Effector memory CD8-positive, alpha-beta T cell (primary cell): ENCODE measurements around the gene NTRK3.
"Not testable (repeated sequence)": the region's sequence is repeated elsewhere in the genome, so short reads cannot be mapped to it uniquely, and the experiment has no call there.

Experiments
- ATAC-seq: fragments of 150-1000 bp; cut with Tn5 transposase; replicated peaks from 2 replicates; pipeline ENCODE4 v1.10.0; 2021; ENCODE audit warnings: mild to moderate bottlenecking, moderate library complexity
- DNase-seq, 3 experiments: peaks; one replicate each; pipeline ENCODE4 v3.0.0; 2021
- H3K27ac Mint-ChIP-seq, 2 donors: one replicate each; pipeline ENCODE4 v1.8.0; 2022; ENCODE audit warnings: mild to moderate bottlenecking in 2 of 2, mixed read lengths in 2 of 2, moderate library complexity in 2 of 2
- H3K27me3 Mint-ChIP-seq, 2 donors: one replicate each; pipeline ENCODE4 v1.8.0; 2022; ENCODE audit warnings: mixed read lengths in 2 of 2
- H3K36me3 Mint-ChIP-seq: one replicate; pipeline ENCODE4 v1.8.0; 2022; ENCODE audit warnings: mild to moderate bottlenecking, moderate library complexity, mixed read lengths; ENCODE audit not compliant: insufficient read depth
- H3K4me1 Mint-ChIP-seq, 2 donors: one replicate each; pipeline ENCODE4 v1.8.0; 2022; ENCODE audit warnings: low read depth in 2 of 2, mixed read lengths in 2 of 2
- H3K4me3 Mint-ChIP-seq, 2 donors: one replicate each; pipeline ENCODE4 v1.8.0; 2022; ENCODE audit warnings: mild to moderate bottlenecking in 2 of 2, mixed read lengths in 2 of 2, moderate library complexity in 2 of 2
- H3K9me3 Mint-ChIP-seq, 2 donors: one replicate each; pipeline ENCODE4 v1.8.0; 2022; ENCODE audit warnings: mixed read lengths in 2 of 2

The NTRK3 gene

GRCh38 chr15:88075102-88075501 lies 181.4 kb downstream of the NTRK3 start:
- Mint-ChIP-seq H3K4me1 (no peaks in the 10 kb centered on the region), H3K27me3 (peaks cover 0 to 29% of the 10 kb centered on the region in 2 donors), H3K27ac (no peak overlapping the region), H3K36me3 (no peaks in the 10 kb centered on the region), H3K9me3 (no peaks in the 10 kb centered on the region), H3K4me3 (no peak overlapping the region)
- no peak for ATAC-seq
- DNase-seq = no peak

- Mint-ChIP-seq H3K9me3 (no peaks in the 10 kb centered on the region), H3K27ac (no peak overlapping the region), H3K36me3 (no peaks in the 10 kb centered on the region), H3K4me3 (no peak overlapping the region), H3K4me1 (no peaks in the 10 kb centered on the region), H3K27me3 (peaks cover 0 to 36% of the 10 kb centered on the region in 2 donors)
- DNase-seq (no peak), ATAC-seq (no peak)
These were observed 182.2 kb downstream of the NTRK3 start for GRCh38 chr15:88074386-88074785.

DNA sequence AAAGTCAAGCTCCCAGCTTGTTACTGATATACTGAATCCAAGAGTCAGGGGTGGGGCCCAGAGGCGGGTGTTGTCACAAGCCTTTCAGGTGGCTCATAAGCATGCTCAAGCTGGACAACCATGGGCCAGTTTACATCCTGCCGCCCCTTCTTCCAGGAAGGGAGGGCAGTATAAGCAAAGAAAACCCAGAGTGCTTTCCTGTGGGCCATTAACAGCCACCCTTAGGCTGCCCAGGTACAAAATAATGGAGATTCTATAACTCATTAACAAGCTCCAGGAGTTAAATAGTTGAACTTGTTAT lies 183.2 kb downstream of the NTRK3 start:
- H3K4me1 Mint-ChIP-seq = no peaks in the 10 kb centered on the region
- no peak overlapping the region for H3K27ac Mint-ChIP-seq
- DNase-seq = no peak
- H3K4me3 Mint-ChIP-seq = no peak overlapping the region
- H3K27me3 Mint-ChIP-seq = peaks cover 0 to 30% of the 10 kb centered on the region in 2 donors
- no peaks in the 10 kb centered on the region for H3K9me3 Mint-ChIP-seq
- no peaks in the 10 kb centered on the region for H3K36me3 Mint-ChIP-seq
- ATAC-seq = no peak

DNA sequence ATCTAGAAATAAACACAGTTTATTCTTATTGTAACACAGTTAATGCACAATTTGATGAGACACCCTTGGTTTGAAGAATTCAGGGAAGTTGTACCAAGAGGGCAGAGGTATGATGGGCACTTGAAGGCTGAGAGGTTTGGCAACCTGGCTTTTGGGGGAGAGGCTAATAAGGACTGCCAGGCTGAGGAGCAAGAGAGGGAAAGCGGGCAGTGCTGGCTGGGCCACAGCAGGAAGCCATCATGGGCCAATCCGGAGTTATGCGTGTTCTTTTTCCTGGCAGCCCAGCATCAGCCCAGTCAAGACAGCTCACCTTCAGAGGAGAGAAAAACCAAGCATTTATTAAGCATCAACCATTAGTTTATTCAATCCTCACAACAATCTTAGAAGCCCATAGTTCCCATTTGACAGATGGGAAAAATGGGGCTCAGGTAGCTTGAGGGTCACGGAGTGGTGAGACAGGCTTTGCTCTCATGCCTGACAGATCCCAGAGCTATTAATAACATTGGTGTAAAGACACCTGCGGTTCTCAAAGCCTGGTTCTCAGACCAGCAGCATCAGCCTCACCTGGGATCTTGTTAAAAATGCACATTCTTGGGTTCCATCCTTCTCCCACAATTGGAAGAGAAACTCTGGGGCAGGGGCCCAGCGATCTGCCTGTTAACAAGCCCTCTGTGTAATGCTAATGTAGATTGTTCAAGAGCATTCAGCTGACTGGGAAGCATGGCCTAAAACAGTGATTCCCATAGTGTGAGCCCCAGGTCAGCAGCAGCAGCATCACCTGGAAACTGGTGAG lies 183.7 kb downstream of the NTRK3 start:
- H3K27me3 Mint-ChIP-seq = peaks cover 0 to 29% of the 10 kb centered on the region in 2 donors
- no peaks in the 10 kb centered on the region for H3K4me1 Mint-ChIP-seq
- H3K27ac Mint-ChIP-seq = no peak overlapping the region
- no peak for ATAC-seq
- no peak overlapping the region for H3K4me3 Mint-ChIP-seq
- H3K36me3 Mint-ChIP-seq = no peaks in the 10 kb centered on the region
- H3K9me3 Mint-ChIP-seq = peaks cover 0 to 1% of the 10 kb centered on the region in 2 donors
- no peak for DNase-seq

DNA sequence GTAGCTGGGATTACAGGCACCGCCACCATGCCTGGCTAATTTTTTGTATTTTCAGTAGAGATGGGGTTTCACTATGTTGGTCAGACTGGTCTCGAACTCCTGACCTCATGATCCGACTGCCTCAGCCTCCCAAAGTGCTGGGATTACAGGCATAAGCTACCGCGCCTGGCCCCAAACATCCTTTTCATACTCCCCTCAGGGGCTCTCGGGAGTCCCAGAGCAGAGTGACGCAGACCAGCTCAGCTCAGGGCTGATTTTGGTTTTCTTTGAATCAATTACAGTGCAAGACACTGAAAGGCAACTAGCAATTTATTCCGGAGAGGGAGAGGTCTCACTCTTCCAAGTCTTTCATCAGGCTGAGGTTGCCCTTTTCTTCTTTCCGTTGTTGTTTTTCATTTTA lies 184.4 kb downstream of the NTRK3 start:
- H3K4me1 Mint-ChIP-seq, DNase-seq, H3K36me3 Mint-ChIP-seq, H3K4me3 Mint-ChIP-seq, H3K9me3 Mint-ChIP-seq, ATAC-seq, H3K27ac Mint-ChIP-seq: not testable (repeated sequence)
- peaks cover 3 to 33% of the 10 kb centered on the region in 2 donors for H3K27me3 Mint-ChIP-seq

GRCh38 chr15:88071141-88071540 lies 185.4 kb downstream of the NTRK3 start:
- H3K27ac Mint-ChIP-seq = no peak overlapping the region
- ATAC-seq (no peak), DNase-seq (no peak)
- no peaks in the 10 kb centered on the region for H3K4me1 Mint-ChIP-seq
- peaks cover 0 to 1% of the 10 kb centered on the region in 2 donors for H3K9me3 Mint-ChIP-seq
- no peak overlapping the region for H3K4me3 Mint-ChIP-seq
- peaks cover 12 to 38% of the 10 kb centered on the region in 2 donors for H3K27me3 Mint-ChIP-seq
- H3K36me3 Mint-ChIP-seq = no peaks in the 10 kb centered on the region

GRCh38 chr15:88069561-88069960 lies 187.0 kb downstream of the NTRK3 start:
- no peak overlapping the region for H3K4me3 Mint-ChIP-seq
- no peak for DNase-seq
- H3K36me3 Mint-ChIP-seq = no peaks in the 10 kb centered on the region
- H3K9me3 Mint-ChIP-seq = peaks cover 0 to 1% of the 10 kb centered on the region in 2 donors
- peaks cover 12 to 22% of the 10 kb centered on the region in 2 donors for H3K27me3 Mint-ChIP-seq
- H3K4me1 Mint-ChIP-seq = no peaks in the 10 kb centered on the region
- ATAC-seq = no peak
- H3K27ac Mint-ChIP-seq = no peak overlapping the region

GRCh38 chr15:88067331-88067685 lies 189.2 kb downstream of the NTRK3 start:
- no peaks in the 10 kb centered on the region for H3K4me1 Mint-ChIP-seq
- peaks cover 12 to 29% of the 10 kb centered on the region in 2 donors for H3K27me3 Mint-ChIP-seq
- no peaks in the 10 kb centered on the region for H3K36me3 Mint-ChIP-seq

GRCh38 chr15:88066636-88067330 lies 189.8 kb downstream of the NTRK3 start:
- peaks cover 12 to 29% of the 10 kb centered on the region in 2 donors for H3K27me3 Mint-ChIP-seq
- H3K4me1 Mint-ChIP-seq = no peaks in the 10 kb centered on the region
- DNase-seq (no peak), ATAC-seq (no peak)
- H3K9me3 Mint-ChIP-seq = peaks cover 0 to 1% of the 10 kb centered on the region in 2 donors
- H3K27ac Mint-ChIP-seq = no peak overlapping the region
- no peak overlapping the region for H3K4me3 Mint-ChIP-seq
- H3K36me3 Mint-ChIP-seq = no peaks in the 10 kb centered on the region

More at GRCh38 chr15:88067331-88067685, 189.2 kb downstream of the NTRK3 start:
- no peak overlapping the region for H3K4me3 Mint-ChIP-seq
- H3K9me3 Mint-ChIP-seq = peaks cover 0 to 1% of the 10 kb centered on the region in 2 donors
- DNase-seq (no peak), ATAC-seq (no peak)
- no peak overlapping the region for H3K27ac Mint-ChIP-seq

DNA sequence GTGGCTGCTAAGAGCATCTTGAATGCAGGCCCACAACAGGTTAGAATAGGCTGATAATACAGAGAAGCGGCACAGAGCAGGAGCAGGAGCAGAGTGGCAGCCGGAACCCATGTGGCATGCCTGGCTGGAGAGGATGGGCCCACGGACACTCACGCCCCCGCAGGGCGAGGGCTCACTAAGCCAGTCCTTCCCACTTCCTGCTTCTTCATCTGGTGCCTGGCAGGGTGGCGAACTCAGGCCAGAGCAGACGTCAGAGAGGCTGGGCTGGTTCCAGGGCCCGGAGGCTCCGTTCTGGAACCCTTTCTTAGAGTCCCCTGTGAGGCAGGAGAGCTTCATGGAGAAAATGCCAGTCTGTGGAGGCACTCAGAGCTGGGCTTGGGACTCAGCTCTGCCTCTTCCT lies 195.1 kb downstream of the NTRK3 start:
- no peak for DNase-seq
- peaks cover 2 to 17% of the 10 kb centered on the region in 2 donors for H3K27me3 Mint-ChIP-seq
- H3K36me3 Mint-ChIP-seq = no peaks in the 10 kb centered on the region
- H3K27ac Mint-ChIP-seq = no peak overlapping the region
- no peaks in the 10 kb centered on the region for H3K4me1 Mint-ChIP-seq
- no peak overlapping the region for H3K4me3 Mint-ChIP-seq
- no peak for ATAC-seq
- H3K9me3 Mint-ChIP-seq = no peaks in the 10 kb centered on the region

DNA sequence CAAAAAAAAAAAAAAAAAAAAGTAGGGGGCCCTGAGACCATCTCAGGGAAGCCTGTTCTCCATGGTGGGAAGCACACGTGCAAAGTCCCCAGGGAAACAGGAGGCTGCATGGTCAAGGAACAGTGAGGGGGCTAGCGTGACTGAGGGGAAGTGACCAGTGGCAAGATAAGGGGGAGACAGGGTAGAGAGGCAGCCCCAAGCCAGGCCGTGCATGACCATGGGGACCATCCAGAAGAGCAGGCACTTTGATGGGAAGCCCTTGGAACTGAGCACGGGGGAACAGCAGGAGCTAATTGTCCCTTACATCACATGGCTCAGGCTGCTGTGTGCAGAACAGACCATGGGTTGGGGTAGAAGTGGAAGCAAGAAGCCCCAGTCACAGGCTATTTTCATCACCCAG lies 196.2 kb downstream of the NTRK3 start:
- peaks cover 0 to 16% of the 10 kb centered on the region in 2 donors for H3K27me3 Mint-ChIP-seq
- no peaks in the 10 kb centered on the region for H3K36me3 Mint-ChIP-seq
- peaks cover 0 to 1% of the 10 kb centered on the region in 2 donors for H3K9me3 Mint-ChIP-seq
- no peak overlapping the region for H3K27ac Mint-ChIP-seq
- no peaks in the 10 kb centered on the region for H3K4me1 Mint-ChIP-seq
- H3K4me3 Mint-ChIP-seq = no peak overlapping the region
- no peak for ATAC-seq
- DNase-seq = no peak

DNA sequence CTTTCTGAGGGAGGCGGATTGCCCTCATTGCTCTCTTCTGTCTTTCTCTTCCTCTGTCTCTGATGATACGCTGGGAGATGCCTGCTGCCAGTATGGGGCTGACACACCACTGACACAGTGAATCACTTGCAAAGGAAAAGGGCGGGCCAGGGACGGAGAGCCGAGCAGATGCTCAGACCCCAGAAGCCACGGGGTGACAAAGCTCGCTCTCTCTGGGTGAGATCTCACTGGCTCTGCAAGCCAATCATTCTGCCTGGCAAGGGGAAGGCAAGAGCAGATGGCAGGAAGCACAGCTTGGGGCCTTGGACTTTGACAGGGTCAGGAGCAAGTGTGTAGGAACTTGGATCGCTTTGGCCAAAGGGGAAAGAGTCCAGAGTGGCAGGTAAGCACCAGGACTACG lies 198.7 kb downstream of the NTRK3 start:
- Mint-ChIP-seq H3K9me3 (peaks cover 0 to 1% of the 10 kb centered on the region in 2 donors), H3K36me3 (no peaks in the 10 kb centered on the region), H3K27me3 (peaks cover 0 to 8% of the 10 kb centered on the region in 2 donors), H3K4me1 (no peaks in the 10 kb centered on the region), H3K27ac (no peak overlapping the region), H3K4me3 (no peak overlapping the region)
- ATAC-seq (no peak), DNase-seq (no peak)

DNA sequence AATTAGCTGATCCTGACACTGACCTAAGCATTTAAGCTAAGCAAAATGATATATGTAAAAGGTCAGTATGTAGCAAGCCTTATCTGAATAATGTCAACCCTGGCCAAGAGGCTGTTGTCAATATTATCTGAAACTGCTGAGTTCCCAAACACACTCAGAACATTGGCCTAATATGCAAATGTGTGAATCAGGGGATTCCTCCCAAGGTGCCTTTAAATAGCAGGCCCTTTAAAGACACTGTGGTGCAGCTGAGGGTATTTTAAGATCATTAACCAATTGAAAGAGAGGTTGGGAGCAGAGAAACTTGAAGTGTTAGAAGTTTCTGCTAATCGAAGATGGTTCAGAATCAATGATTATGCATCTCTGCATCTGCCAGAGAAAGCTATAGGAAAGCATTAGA lies 207.0 kb downstream of the NTRK3 start:
- no peak overlapping the region for H3K27ac Mint-ChIP-seq
- peaks cover 0 to 21% of the 10 kb centered on the region in 2 donors for H3K27me3 Mint-ChIP-seq
- H3K36me3 Mint-ChIP-seq = no peaks in the 10 kb centered on the region
- H3K9me3 Mint-ChIP-seq = peaks cover 0 to 5% of the 10 kb centered on the region in 2 donors
- H3K4me1 Mint-ChIP-seq = no peaks in the 10 kb centered on the region
- ATAC-seq = no peak
- no peak overlapping the region for H3K4me3 Mint-ChIP-seq
- no peak for DNase-seq

DNA sequence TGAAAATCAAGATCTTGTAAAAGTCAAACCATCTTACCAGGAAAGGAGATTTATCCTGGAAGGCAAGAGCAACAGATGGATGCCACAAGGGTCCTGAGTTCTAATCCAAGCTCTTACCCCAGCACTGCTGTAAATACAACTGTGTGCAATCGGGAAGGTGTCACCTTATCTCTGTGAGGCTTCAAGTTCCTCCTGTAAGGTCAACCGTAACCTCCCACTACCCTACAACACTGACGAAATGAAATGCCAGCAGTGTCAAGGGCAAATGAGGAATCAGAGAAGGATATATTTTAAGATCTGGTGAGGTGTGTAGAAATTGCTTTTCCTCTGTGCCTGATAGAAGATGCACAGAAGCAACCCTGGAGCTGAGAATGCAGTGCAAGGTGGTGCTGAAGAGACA lies 207.8 kb downstream of the NTRK3 start:
- ATAC-seq (no peak), DNase-seq (no peak)
- H3K27me3 Mint-ChIP-seq = peaks cover 0 to 21% of the 10 kb centered on the region in 2 donors
- no peaks in the 10 kb centered on the region for H3K36me3 Mint-ChIP-seq
- no peak overlapping the region for H3K4me3 Mint-ChIP-seq
- no peaks in the 10 kb centered on the region for H3K4me1 Mint-ChIP-seq
- H3K27ac Mint-ChIP-seq = no peak overlapping the region
- peaks cover 0 to 5% of the 10 kb centered on the region in 2 donors for H3K9me3 Mint-ChIP-seq
